HepG2 (cell line): Measurements from ENCODE around the gene MYO3A.

ENCODE experiments used
- MAX ChIP-seq: IDR thresholded peaks from 2 replicates; pipeline ENCODE4 v1.6.1; 2012; ENCODE audit warnings: inconsistent platforms
- ZNF747 ChIP-seq: sonication (generic); formaldehyde crosslinking; IDR thresholded peaks from 2 replicates; pipeline ENCODE4 v1.8.1; 2023; ENCODE audit warnings: missing genetic modification reagents, mild to moderate bottlenecking, borderline replicate concordance

- TF ChIP-seq MAX (no peak), ZNF747 (CRISPR knock-in tag) (no peak)
Observed at GRCh38 chr10:26242706-26243350, 308.8 kb downstream of the MYO3A start.
